ENCODE results near the gene CASKIN1. TPM values are rescaled to one million over a fixed set of nuclear protein-coding genes. Genes with fewer than 3 reads are reported as not detected.

Gene CASKIN1
- total RNA-seq, 1 experiment from 2014 or later, result 4.5 TPM

GRCh38 chr16:2172688-2173335 lies 23.6 kb downstream of the CASKIN1 start:
- POLR2A ChIA-PET, result no interaction called here

GRCh38 chr16:2171601-2172178 lies 24.7 kb downstream of the CASKIN1 start:
- POLR2A ChIA-PET, result no interaction called here

More at GRCh38 chr16:2172688-2173335, 23.6 kb downstream of the CASKIN1 start:
- H3K36me3 ChIP-seq (ENCODE audit: control insufficient read depth, insufficient read depth, low read length), result 0 out of 2 replicates have a peak, but pooled peaks cover 2% of the 10 kb centered on the region
- no peak for DNase-seq (ENCODE audit: low read depth, low spot score)
- intact Hi-C loops (cut with micrococcal nuclease; ENCODE audit: unreplicated experiment) (no loop called here), in situ Hi-C loops (cut with HindIII; ENCODE audit: low pct_unique_long_range_greater_than_20kb, low sequenced_read_pairs) (no loop called here)
- no peaks in the 10 kb centered on the region for H3K4me1 ChIP-seq (ENCODE audit: control insufficient read depth, insufficient read depth, low read length)
- H3K9me3 ChIP-seq (ENCODE audit: control insufficient read depth, insufficient read depth, low read depth, low read length), result no peaks in the 10 kb centered on the region
- no TSS peak for BruUV-seq (replicated peaks)
- CTCF ChIA-PET, result interaction anchor here (1.0 kb wide), 1 partner anchor 22 kb away, joined by 3 read pairs; no protein-coding TSS in a partner anchor
- H3K4me3 ChIP-seq (ENCODE audit: low read depth in 2 of 2, low read length in 2 of 2), result no peak overlapping the region
- no peaks in the 10 kb centered on the region for H3K27me3 ChIP-seq (ENCODE audit: control insufficient read depth, insufficient read depth, low read length)
- TF ChIP-seq TCF7L2 (IDR thresholded peaks at IDR 0.05; ENCODE audit: low read depth, low read length) (no peak), REST (IDR thresholded peaks at IDR 0.05; ENCODE audit: insufficient read depth in 1 of 2, low read depth in 2 of 2, low read length in 1 of 2) (no peak), SIN3A (IDR thresholded peaks at IDR 0.05; ENCODE audit: borderline replicate concordance, insufficient read depth, low read depth, low read length) (no peak), POLR2AphosphoS5 (IDR thresholded peaks at IDR 0.05; ENCODE audit: low read depth, low read length) (no peak), CTCF (IDR thresholded peaks at IDR 0.05) (no peak)
- ATAC-seq, result no peak
- H3K27ac ChIP-seq (ENCODE audit: low read length), result no peak overlapping the region

More at GRCh38 chr16:2171601-2172178, 24.7 kb downstream of the CASKIN1 start:
- CTCF ChIA-PET, result no interaction called here
- no peak for DNase-seq (ENCODE audit: low read depth, low spot score)
- BruUV-seq (replicated peaks), result no TSS peak
- no peak for ATAC-seq
- intact Hi-C loops (cut with micrococcal nuclease; ENCODE audit: unreplicated experiment), result no loop called here
- no peaks in the 10 kb centered on the region for H3K9me3 ChIP-seq (ENCODE audit: control insufficient read depth, insufficient read depth, low read depth, low read length)
- H3K36me3 ChIP-seq (ENCODE audit: control insufficient read depth, insufficient read depth, low read length), result peaks cover 3% of the 10 kb centered on the region; the same call in 1 of the 2 replicates
- H3K4me3 ChIP-seq (ENCODE audit: low read depth in 2 of 2, low read length in 2 of 2), result no peak overlapping the region
- no peaks in the 10 kb centered on the region for H3K4me1 ChIP-seq (ENCODE audit: control insufficient read depth, insufficient read depth, low read length)
- no peaks in the 10 kb centered on the region for H3K27me3 ChIP-seq (ENCODE audit: control insufficient read depth, insufficient read depth, low read length)
- in situ Hi-C loops (cut with HindIII; ENCODE audit: low pct_unique_long_range_greater_than_20kb, low sequenced_read_pairs), result no loop called here
- TF ChIP-seq SIN3A (IDR thresholded peaks at IDR 0.05; ENCODE audit: borderline replicate concordance, insufficient read depth, low read depth, low read length), result no peak
- no peak for TF ChIP-seq REST (IDR thresholded peaks at IDR 0.05; ENCODE audit: insufficient read depth in 1 of 2, low read depth in 2 of 2, low read length in 1 of 2)
- no peak for TF ChIP-seq TCF7L2 (IDR thresholded peaks at IDR 0.05; ENCODE audit: low read depth, low read length)
- TF ChIP-seq POLR2AphosphoS5 (IDR thresholded peaks at IDR 0.05; ENCODE audit: low read depth, low read length), result no peak
- TF ChIP-seq CTCF (IDR thresholded peaks at IDR 0.05), result no peak
- no peak overlapping the region for H3K27ac ChIP-seq (ENCODE audit: low read length)

Data from Panc1 (cell line).